CD4-positive, alpha-beta T cell treated with Interleukin-15 for 4 hours (primary cell): Measurements from ENCODE around the gene SPECC1L.

Source experiments
- DNase-seq: peaks from one replicate; pipeline ENCODE4 v3.0.0-alpha.2; 2020; ENCODE audit warnings: low spot score

SPECC1L gene

GRCh38 chr22:24444729-24445466 lies 174.3 kb downstream of the SPECC1L start:
- no peak for DNase-seq

- no peak for DNase-seq
These were observed 175.0 kb downstream of the SPECC1L start for GRCh38 chr22:24445481-24446259.

DNA sequence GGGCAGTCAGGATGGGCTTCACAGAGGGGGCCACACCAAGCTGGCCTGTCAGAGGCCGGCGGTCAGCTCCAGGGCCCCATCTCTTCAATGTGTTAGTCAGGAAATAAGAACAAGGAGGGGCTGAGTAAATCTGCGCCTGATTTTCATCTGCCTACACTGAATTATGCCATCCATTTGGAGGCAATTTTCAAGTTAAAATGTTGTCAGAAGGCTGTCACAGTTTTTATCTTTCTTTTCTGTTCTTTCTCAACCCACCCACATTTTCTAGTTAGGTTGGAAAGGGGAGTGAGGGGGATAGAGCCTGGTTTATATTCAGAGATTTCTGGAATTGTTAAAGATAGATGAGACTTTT lies 175.6 kb downstream of the SPECC1L start:
- no peak for DNase-seq

DNA sequence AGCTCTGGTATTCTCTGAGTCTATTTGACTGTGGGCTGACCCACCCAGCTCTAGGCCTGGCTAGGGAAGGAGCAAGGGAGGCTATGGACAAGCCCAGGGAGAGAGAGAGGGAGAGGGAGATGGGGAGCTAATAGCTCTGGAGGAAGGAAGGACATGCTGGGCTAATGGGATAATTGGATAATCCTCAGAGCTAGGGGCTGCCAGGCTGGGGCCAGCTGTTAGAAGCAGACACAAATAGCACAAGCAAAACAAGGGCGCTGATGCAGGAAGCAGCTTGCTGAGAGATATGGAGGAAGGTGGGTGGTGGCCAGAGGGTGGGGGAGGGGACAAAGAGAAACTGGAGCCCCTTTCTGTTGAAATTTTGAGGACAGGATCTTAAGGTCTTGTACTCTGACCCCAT lies 180.0 kb downstream of the SPECC1L start:
- no peak for DNase-seq

DNA sequence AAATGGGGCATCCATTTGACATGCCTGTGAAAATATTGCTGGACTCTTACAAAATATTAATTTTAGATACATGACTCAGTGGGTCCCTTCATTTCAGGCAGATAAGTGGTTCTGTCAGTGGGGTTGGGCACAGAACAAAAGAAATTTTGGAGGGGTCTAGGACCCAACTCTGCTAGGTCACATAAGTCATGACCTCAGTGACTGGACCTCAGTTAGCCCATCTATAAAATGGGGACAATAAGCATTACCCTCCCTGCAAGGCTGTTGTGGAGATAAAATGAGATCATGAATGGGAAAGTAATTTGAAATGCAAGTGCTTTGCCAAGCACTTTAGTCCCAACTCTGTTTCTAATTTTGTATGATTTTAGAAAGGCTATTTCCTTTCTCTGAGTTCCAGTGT lies 180.5 kb downstream of the SPECC1L start:
- no peak for DNase-seq

DNA sequence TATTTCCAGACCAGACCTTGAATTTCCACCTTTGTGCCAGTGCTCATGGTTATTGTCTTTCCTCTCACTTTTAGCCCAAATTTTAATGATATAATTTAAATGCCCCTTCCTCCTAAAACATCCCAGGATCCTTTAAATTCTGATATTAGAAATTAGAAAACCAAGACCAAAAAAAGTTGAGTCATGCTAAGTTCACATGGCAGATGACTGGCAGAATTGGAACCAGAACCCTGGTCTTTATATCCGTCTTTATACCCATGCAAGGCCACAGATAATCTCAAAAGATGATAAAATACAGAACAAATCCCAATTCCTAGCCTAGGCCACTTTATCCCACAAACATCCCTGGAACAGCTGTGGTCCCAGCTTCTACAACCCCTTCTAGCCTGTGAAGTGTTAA lies 183.2 kb downstream of the SPECC1L start:
- DNase-seq: no peak

GRCh38 chr22:24455039-24455438 lies 184.4 kb downstream of the SPECC1L start:
- DNase-seq: no peak

DNA sequence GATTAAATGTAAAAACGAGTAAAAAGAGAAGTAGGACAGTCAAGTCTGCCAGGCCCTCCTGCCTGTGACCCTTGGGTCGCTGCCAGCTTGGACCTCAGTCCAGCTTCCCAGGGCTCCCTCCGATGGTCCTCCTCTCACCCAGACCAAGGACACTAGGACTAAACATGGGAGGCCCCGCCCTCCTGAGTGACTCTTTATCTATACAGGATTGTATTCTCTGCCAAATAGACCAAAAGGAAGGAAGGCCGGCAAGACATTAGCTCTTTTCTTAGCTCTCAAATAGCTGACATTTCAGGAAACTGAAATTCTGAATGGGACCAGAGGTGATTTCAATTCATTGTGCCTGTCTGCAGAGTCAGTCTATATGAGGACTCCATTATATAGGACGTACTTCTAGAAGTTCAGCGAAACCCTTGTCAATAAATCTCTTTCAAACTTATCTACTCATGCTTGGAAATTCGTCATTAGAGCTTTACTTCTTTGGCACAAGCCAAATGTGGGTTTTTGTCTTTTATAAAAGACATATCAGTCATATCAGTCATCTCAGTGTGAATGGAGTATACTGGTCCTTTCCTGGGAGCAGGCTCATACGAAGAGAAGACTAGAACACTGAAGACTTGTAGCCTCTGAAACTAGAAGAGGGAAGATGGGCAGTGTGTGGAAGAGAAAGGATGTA lies 185.3 kb downstream of the SPECC1L start:
- DNase-seq: no peak

DNA sequence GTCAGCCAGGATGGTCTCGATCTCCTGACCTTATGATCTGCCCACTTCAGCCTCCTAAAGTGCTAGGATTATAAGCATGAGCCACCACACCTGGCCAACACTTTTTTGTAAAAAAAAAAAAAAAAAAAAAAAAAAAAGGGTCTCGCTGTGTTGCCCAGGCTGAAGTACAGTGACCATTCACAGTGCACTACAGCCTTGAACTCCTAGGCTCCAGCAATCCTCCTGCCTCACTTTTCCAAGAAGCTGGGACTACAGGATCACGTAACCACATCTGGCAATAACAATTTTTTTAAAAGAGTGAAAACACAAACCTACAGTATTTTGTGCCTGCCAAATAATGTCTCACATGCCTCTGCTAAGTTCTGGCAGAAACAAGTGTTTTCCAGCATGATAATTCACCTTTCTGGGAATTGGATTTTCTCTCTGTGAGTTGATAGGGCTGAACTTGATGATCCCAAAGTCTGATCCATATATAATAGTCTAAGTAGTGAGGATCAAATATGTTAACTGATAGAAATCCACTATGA lies 187.3 kb downstream of the SPECC1L start:
- DNase-seq: no peak

DNA sequence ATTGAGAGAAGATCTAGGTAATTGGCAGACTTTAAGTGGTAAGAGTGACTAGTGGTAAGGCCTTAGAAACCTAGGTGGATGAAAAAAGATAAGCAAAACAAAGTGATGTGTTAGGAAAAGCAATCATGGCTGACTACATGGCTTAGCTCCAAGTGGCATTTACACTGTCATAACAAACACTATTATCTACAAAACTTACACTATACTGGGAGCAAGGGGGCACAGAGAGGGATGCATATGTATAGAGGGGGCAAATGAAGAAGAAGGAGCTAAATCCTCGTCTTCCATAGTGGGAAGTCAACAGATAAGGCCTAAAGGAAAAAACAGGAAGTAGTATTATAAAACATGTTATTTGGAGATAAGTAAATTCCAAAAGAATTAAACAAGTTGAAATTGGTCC lies 189.3 kb downstream of the SPECC1L start:
- no peak for DNase-seq

GRCh38 chr22:24460418-24461089 lies 189.9 kb downstream of the SPECC1L start:
- no peak for DNase-seq

DNA sequence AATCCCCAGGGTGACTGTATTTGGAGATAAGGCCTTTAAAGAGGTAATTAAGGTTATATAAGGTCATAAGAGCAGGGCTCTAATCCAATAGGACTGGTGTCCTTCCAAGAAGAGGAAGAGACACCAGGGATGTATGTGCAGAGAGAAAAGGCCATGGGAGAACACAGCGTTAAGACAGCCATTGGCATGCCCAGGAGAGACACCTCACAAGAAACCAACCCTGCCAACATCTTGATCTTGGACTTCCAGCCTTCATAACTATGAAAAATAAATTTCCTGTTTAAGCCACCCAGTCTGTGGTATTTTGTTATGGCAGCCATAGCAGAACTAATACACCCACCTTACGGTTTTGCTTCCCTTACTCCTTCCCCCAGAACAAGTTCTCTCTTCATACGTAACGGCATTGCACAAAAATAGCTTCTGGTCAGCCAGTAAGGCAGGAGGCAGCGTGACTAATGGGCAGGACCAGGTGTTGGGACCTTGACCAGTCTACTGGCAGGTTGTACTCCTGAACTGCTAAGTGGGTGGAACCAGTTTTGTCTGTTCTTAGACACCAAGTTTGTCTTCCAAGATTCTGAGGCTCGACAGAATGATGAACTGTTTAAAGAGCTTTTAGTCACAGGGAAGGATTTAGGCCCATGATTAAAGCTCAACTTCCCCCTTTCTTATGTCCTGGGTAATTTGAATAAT lies 192.6 kb downstream of the SPECC1L start:
- no peak for DNase-seq

DNA sequence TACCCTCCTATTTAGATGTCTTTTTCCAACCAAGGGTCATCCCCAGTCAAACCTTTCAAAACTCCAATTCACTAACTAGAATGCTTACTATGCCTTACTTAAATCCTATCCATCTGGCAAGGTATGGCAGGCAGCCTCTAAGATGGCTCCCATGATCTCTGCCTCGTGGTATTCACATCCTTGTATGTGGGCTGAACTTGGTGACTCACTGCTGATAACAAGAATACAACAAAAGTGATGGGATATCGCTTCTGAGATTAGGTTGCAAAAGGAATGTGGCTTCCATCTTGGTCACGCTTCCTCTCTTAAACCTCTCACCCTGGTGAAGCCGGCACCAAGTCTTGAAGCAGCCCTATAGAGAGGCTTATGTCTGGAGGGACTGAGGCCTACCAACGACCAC lies 194.9 kb downstream of the SPECC1L start:
- no peak for DNase-seq

- DNase-seq: no peak
These were observed 195.3 kb downstream of the SPECC1L start for GRCh38 chr22:24465975-24466374.

GRCh38 chr22:24466716-24467328 lies 196.2 kb downstream of the SPECC1L start:
- DNase-seq: no peak

DNA sequence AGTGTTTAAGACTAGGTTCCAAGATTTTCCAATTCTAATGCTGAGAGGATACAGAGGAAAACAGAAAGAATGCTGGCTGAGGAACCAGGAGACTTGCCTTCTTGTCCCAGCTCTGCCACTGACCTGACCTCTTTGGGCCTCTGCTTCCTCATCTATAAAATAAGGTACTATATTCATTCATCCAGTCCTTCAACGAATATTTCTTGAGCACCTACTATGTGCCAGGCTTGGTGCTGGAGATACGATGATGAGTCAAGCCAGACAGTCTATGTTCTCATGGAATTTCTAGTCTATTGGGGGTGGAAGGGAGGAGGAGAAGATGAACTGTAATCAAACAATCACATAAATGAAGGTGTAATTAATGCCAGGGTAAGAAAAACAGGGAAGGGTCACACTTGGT lies 196.7 kb downstream of the SPECC1L start:
- no peak for DNase-seq
